A549 (cell line): ENCODE measurements around the gene OR13A1. TPM values are rescaled to one million over a fixed set of nuclear protein-coding genes. Genes with fewer than 3 reads are reported as not detected.
"Not testable (repeated sequence)": the region's sequence is repeated elsewhere in the genome, so short reads cannot be mapped to it uniquely, and the experiment has no call there.

Source experiments
- ATAC-seq, 2 experiments: fragments of 200-7000 bp in 1 of 2; fragments of >200 bp in 1 of 2; cut with Nextera tagmentation in 1 of 2; cut with Tn5 transposase in 1 of 2; 3 replicates each; pipeline versions ENCODE4 v1.8.0 to v1.9.1; 2018 to 2020; ENCODE audit warnings: mild to moderate bottlenecking in 1 of 2, moderate library complexity in 1 of 2
- CTCF ChIA-PET: fragments of 300-600 bp; sonication (Branson Sonifier 250); formaldehyde crosslinking; extraction: SDS; loops from one replicate; lab custom pipeline; 2021; ENCODE audit warnings: antibody characterized with exemption, inconsistent platforms; lab: Yijun Ruan, JAX
- POLR2A ChIA-PET: fragments of 350-600 bp; formaldehyde crosslinking; extraction: SDS; loops from one replicate; lab custom pipeline; 2021; ENCODE audit warnings: antibody characterized with exemption, inconsistent platforms; lab: Yijun Ruan, JAX
- DNase-seq, 2 experiments: peaks; one replicate each; pipeline versions ENCODE4 v3.0.0 to v3.0.0-alpha.2; 2011 to 2016; ENCODE audit warnings: low read depth in 1 of 2, low spot score in 1 of 2
- FAIRE-seq: peaks from 2 replicates; lab custom pipeline; 2011; peaks lifted over from hg19 to GRCh38; lab: Jason Lieb, UNC
- H3K27ac ChIP-seq, 2 experiments: fragments of >200 bp; sonication (Bioruptor Twin); formaldehyde crosslinking; 3 replicates each; pipeline ENCODE4 v1.5.1; 2016 to 2017
- H3K4me1 ChIP-seq: fragments of >200 bp; sonication (Bioruptor Twin); formaldehyde crosslinking; 3 replicates; pipeline ENCODE4 v1.6.1; 2016
- H3K4me2 ChIP-seq: fragments of >200 bp; sonication (Bioruptor Twin); formaldehyde crosslinking; 3 replicates; pipeline ENCODE4 v1.6.1; 2016
- H3K4me3 ChIP-seq: fragments of >200 bp; sonication (Bioruptor Twin); formaldehyde crosslinking; 3 replicates; pipeline ENCODE4 v1.5.1; 2016
- H3K9me3 ChIP-seq: fragments of >200 bp; sonication (Bioruptor Twin); formaldehyde crosslinking; 3 replicates; pipeline ENCODE4 v1.6.1; 2016
- ATOH8 ChIP-seq: fragments of 250-450 bp; sonication (Bioruptor Pico); IDR thresholded peaks from 2 replicates; pipeline ENCODE4 v1.5.0; 2020; ENCODE audit warnings: low read depth, mild to moderate bottlenecking, moderate library complexity
- BHLHE40 ChIP-seq: IDR thresholded peaks from 2 replicates; pipeline ENCODE4 v1.6.1; 2012; ENCODE audit warnings: low read depth, low read length, inconsistent platforms
- CBX2 ChIP-seq: fragments of 200-600 bp; sonication (generic); IDR thresholded peaks from 2 replicates; pipeline ENCODE4 v1.6.1; 2016; ENCODE audit warnings: low read depth, mild to moderate bottlenecking, borderline replicate concordance
- CBX8 ChIP-seq: fragments of 200-600 bp; sonication (generic); IDR thresholded peaks from 2 replicates; pipeline ENCODE4 v1.6.1; 2016
- EHF ChIP-seq: fragments of 250-450 bp; sonication (Bioruptor Pico); IDR thresholded peaks from 2 replicates; pipeline ENCODE4 v1.5.0; 2020; ENCODE audit warnings: mild to moderate bottlenecking
- FOSB ChIP-seq: fragments of 250-450 bp; sonication (Bioruptor Pico); IDR thresholded peaks from 2 replicates; pipeline ENCODE4 v1.5.0; 2020; ENCODE audit warnings: mild to moderate bottlenecking, moderate library complexity
- FOXS1 ChIP-seq: fragments of 250-450 bp; sonication (Bioruptor Pico); IDR thresholded peaks from 2 replicates; pipeline ENCODE4 v1.5.0; 2020; ENCODE audit warnings: mild to moderate bottlenecking, moderate library complexity
- HDAC2 ChIP-seq: fragments of 200-600 bp; sonication (generic); IDR thresholded peaks from 2 replicates; pipeline ENCODE4 v1.6.1; 2016
- HES2 ChIP-seq: fragments of >200 bp; sonication (Bioruptor Twin); formaldehyde crosslinking; IDR thresholded peaks from 2 replicates; pipeline ENCODE4 v1.6.1; 2016
- HOXA7 ChIP-seq: fragments of 250-450 bp; sonication (Bioruptor Pico); IDR thresholded peaks from 2 replicates; pipeline ENCODE4 v1.5.0; 2020; ENCODE audit warnings: mild to moderate bottlenecking, moderate library complexity
- MYC ChIP-seq: IDR thresholded peaks from 2 replicates; pipeline ENCODE4 v1.6.1; 2012; ENCODE audit warnings: mild to moderate bottlenecking, inconsistent platforms, low read length, improper control_type of control experiment, borderline replicate concordance
- NPAS2 ChIP-seq: fragments of 250-450 bp; sonication (Bioruptor Pico); IDR thresholded peaks from 2 replicates; pipeline ENCODE4 v1.8.0; 2022; ENCODE audit warnings: mild to moderate bottlenecking, moderate library complexity, borderline replicate concordance
- NR3C1 ChIP-seq: fragments of >200 bp; sonication (Bioruptor Twin); formaldehyde crosslinking; IDR thresholded peaks from 3 replicates; pipeline ENCODE4 v1.6.1; 2017
- PHF8 ChIP-seq: fragments of 200-600 bp; sonication (generic); IDR thresholded peaks from 2 replicates; pipeline ENCODE4 v1.6.1; 2016; ENCODE audit warnings: low read depth, mild to moderate bottlenecking, antibody characterized with exemption, moderate library complexity, borderline replicate concordance
- RNF2 ChIP-seq: fragments of 200-600 bp; sonication (generic); IDR thresholded peaks from 2 replicates; pipeline ENCODE4 v1.6.1; 2016; ENCODE audit warnings: low read depth, mild to moderate bottlenecking, antibody characterized with exemption, moderate library complexity, borderline replicate concordance
- USF2 ChIP-seq: fragments of 450-650 bp; IDR thresholded peaks from 2 replicates; pipeline ENCODE4 v1.6.1; 2014; ENCODE audit warnings: antibody characterized with exemption
- ZC3H11A ChIP-seq: fragments of 450-650 bp; IDR thresholded peaks from 2 replicates; pipeline ENCODE4 v1.6.1; 2014; ENCODE audit warnings: antibody characterized with exemption, mild to moderate bottlenecking
- WGBS: methylation state at CpG from one replicate; pipeline ENCODE4 v1.1.6; 2017; ENCODE audit errors: missing lambda C conversion rate; 5-methylcytosine and 5-hydroxymethylcytosine counted together
- polyA plus RNA-seq, 4 experiments: library from polyadenylated mRNA; depleted of rRNA in 3 of 4; stranded (reverse); fragments of >200 nt; fragmentation: RNase III in 1 of 4; extraction: RNeasy Plus Mini Kit Qiagen cat#74134 plus additional on column Dnase treatment in 1 of 4; gene quantifications; 2 replicates in 3 of 4; 3 replicates in 1 of 4; pipeline ENCODE4 v1.2.3, GENCODE V29; 2011 to 2017
- TF ChIP-seq, protein P1 (sequence below): fragments of >200 bp; sonication (Bioruptor Twin); formaldehyde crosslinking; IDR thresholded peaks from 3 replicates; pipeline ENCODE4 v1.6.1; 2016
- TF ChIP-seq, protein P2 (sequence below): IDR thresholded peaks from 2 replicates; pipeline ENCODE4 v1.6.1; 2012; ENCODE audit warnings: low read depth, borderline replicate concordance
- TF ChIP-seq, protein P3 (sequence below): fragments of 250-450 bp; sonication (Bioruptor Pico); IDR thresholded peaks from 2 replicates; pipeline ENCODE4 v1.5.0; 2021; ENCODE audit warnings: mild to moderate bottlenecking, moderate library complexity, borderline replicate concordance

OR13A1 gene
- polyA plus RNA-seq, 2 of the 4 experiments (the other 2 are of a cell fraction), result 0.04 TPM; not detected in 1

GRCh38 chr10:45261243-45261775 lies 54.1 kb downstream of the OR13A1 start:
- CTCF ChIA-PET, result interaction anchor here (1.3 kb wide), 1 partner anchor 13 kb away, joined by 4 read pairs; no protein-coding TSS in a partner anchor
- DNase-seq (no peak), ATAC-seq (no peak), FAIRE-seq (no peak)
- Histone ChIP-seq H3K4me3 (no peak overlapping the region), H3K27ac (no peak overlapping the region), H3K4me2 (no peak overlapping the region), H3K4me1 (no peaks in the 10 kb centered on the region), H3K9me3 (no peaks in the 10 kb centered on the region)
- WGBS, result 62% methylated on average over 3 of the region's 3 CpGs
- no peak for TF ChIP-seq MYC
- TF ChIP-seq NR3C1, result no peak
- no peak for TF ChIP-seq FOSB
- TF ChIP-seq BHLHE40, result no peak
- no peak for TF ChIP-seq NPAS2 (CRISPR knock-in tag)
- TF ChIP-seq ZC3H11A, result no peak
- POLR2A ChIA-PET, result no interaction called here

DNA sequence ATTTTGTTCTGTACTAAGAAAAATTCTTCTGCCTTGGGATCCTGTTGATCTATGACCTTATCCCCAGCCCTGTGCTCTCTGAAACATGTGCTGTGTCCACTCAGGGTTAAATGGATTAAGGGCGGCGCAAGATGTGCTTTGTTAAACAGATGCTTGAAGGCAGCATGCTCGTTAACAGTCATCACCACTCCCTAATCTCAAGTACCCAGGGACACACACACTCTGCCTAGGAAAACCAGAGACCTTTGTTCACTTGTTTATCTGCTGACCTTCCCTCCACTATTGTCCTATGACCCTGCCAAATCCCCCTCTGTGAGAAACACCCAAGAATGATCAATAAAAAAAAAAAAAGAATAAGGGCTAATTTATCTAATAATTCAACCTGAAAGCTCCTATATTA lies 54.8 kb downstream of the OR13A1 start:
- POLR2A ChIA-PET, result not testable (repeated sequence)
- 39% methylated on average over 3 of the region's 3 CpGs for WGBS
- CTCF ChIA-PET, result interaction anchor here (1.3 kb wide), 1 partner anchor 13 kb away, joined by 4 read pairs; no protein-coding TSS in a partner anchor

GRCh38 chr10:45259786-45260495 lies 55.5 kb downstream of the OR13A1 start:
- WGBS, result 67% methylated on average over 3 of the region's 50 CpGs
- H3K4me1 ChIP-seq, DNase-seq, POLR2A ChIA-PET, H3K4me2 ChIP-seq, ATAC-seq, H3K27ac ChIP-seq, H3K4me3 ChIP-seq, FAIRE-seq, CTCF ChIA-PET, H3K9me3 ChIP-seq: not testable (repeated sequence)

More for the DNA sequence above, 54.8 kb downstream of the OR13A1 start:
- not testable (repeated sequence) for FAIRE-seq, H3K4me2 ChIP-seq, ATAC-seq, DNase-seq, H3K4me1 ChIP-seq, H3K27ac ChIP-seq, H3K4me3 ChIP-seq, H3K9me3 ChIP-seq

GRCh38 chr10:45257600-45257999 lies 57.8 kb downstream of the OR13A1 start:
- Histone ChIP-seq H3K4me2 (no peak overlapping the region), H3K9me3 (no peaks in the 10 kb centered on the region), H3K27ac (no peak overlapping the region), H3K4me3 (no peak overlapping the region), H3K4me1 (no peaks in the 10 kb centered on the region)
- DNase-seq (no peak), ATAC-seq (no peak), FAIRE-seq (no peak)
- TF ChIP-seq CBX2 (no peak), NR3C1 (no peak), FOXS1 (CRISPR knock-in tag) (no peak), PHF8 (no peak), ATOH8 (CRISPR knock-in tag) (no peak), HOXA7 (no peak)
- CTCF ChIA-PET, result no interaction called here
- POLR2A ChIA-PET, result no interaction called here
- 40% methylated on average over 2 of the region's 2 CpGs for WGBS

DNA sequence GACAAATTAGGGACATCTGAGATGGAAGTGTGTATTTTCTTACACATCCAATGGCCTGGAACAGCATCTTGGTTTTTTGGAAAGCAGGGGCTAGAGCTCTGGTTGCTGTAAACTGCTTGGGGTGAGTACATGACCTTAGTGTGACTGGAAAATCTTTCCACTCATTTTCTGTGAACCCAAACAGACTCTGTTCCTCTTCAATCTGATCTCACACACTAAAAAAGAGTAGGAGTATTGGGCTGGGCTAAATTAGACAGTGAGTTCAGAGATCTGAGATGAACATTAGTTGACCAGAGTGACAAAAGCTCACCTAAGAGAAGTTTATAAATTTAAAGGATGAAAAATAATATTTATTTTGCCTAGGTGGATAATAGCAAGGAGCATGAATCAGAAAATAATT lies 59.2 kb downstream of the OR13A1 start:
- CTCF ChIA-PET, result interaction anchor here (1.4 kb wide), 1 partner anchor 21 kb away, joined by 4 read pairs; no protein-coding TSS in a partner anchor
- TF ChIP-seq, protein P1, sequence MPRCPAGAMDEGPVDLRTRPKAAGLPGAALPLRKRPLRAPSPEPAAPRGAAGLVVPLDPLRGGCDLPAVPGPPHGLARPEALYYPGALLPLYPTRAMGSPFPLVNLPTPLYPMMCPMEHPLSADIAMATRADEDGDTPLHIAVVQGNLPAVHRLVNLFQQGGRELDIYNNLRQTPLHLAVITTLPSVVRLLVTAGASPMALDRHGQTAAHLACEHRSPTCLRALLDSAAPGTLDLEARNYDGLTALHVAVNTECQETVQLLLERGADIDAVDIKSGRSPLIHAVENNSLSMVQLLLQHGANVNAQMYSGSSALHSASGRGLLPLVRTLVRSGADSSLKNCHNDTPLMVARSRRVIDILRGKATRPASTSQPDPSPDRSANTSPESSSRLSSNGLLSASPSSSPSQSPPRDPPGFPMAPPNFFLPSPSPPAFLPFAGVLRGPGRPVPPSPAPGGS, result no peak
- TF ChIP-seq CBX2 (no peak), EHF (CRISPR knock-in tag) (no peak), HES2 (no peak), FOXS1 (CRISPR knock-in tag) (no peak), CBX8 (no peak), RNF2 (no peak), HDAC2 (no peak), ZC3H11A (no peak), USF2 (no peak)
- TF ChIP-seq, protein P2, sequence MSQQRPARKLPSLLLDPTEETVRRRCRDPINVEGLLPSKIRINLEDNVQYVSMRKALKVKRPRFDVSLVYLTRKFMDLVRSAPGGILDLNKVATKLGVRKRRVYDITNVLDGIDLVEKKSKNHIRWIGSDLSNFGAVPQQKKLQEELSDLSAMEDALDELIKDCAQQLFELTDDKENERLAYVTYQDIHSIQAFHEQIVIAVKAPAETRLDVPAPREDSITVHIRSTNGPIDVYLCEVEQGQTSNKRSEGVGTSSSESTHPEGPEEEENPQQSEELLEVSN, result no peak
- TF ChIP-seq, protein P3, sequence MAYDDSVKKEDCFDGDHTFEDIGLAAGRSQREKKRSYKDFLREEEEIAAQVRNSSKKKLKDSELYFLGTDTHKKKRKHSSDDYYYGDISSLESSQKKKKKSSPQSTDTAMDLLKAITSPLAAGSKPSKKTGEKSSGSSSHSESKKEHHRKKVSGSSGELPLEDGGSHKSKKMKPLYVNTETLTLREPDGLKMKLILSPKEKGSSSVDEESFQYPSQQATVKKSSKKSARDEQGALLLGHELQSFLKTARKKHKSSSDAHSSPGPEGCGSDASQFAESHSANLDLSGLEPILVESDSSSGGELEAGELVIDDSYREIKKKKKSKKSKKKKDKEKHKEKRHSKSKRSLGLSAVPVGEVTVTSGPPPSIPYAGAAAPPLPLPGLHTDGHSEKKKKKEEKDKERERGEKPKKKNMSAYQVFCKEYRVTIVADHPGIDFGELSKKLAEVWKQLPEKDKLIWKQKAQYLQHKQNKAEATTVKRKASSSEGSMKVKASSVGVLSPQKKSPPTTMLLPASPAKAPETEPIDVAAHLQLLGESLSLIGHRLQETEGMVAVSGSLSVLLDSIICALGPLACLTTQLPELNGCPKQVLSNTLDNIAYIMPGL (CRISPR knock-in tag), result no peak

More for the DNA sequence above, 59.2 kb downstream of the OR13A1 start:
- ATAC-seq (no peak), DNase-seq (no peak), FAIRE-seq (no peak)
- H3K4me1 ChIP-seq, result no peaks in the 10 kb centered on the region
- no peak overlapping the region for H3K4me2 ChIP-seq
- H3K27ac ChIP-seq, result no peak overlapping the region
- POLR2A ChIA-PET, result no interaction called here
- no peak overlapping the region for H3K4me3 ChIP-seq
- no peaks in the 10 kb centered on the region for H3K9me3 ChIP-seq
